Osteoblast (primary cell): ENCODE measurements around the gene EPS8L2. TPM values are rescaled to one million over a fixed set of nuclear protein-coding genes. Genes with fewer than 3 reads are reported as not detected.

Experiments used
- DNase-seq: peaks from one replicate; pipeline ENCODE4 v3.0.0; 2011; ENCODE audit warnings: low spot score, mixed read lengths; ENCODE audit not compliant: insufficient read length; ENCODE audit errors: missing footprints
- H2AFZ ChIP-seq: 2 replicates; pipeline ENCODE4 v1.6.0; 2011; ENCODE audit warnings: mild to moderate bottlenecking, low read length
- H3K27ac ChIP-seq: 2 replicates; pipeline ENCODE4 v1.5.1; 2011; ENCODE audit warnings: mild to moderate bottlenecking, low read depth, low read length, moderate library complexity
- H3K27me3 ChIP-seq: 2 replicates; pipeline ENCODE4 v1.6.0; 2012; ENCODE audit warnings: mild to moderate bottlenecking, control low read depth, inconsistent platforms, low read length, moderate library complexity; ENCODE audit not compliant: insufficient read depth
- H3K36me3 ChIP-seq: 2 replicates; pipeline ENCODE4 v1.5.1; 2011; ENCODE audit warnings: mild to moderate bottlenecking, low read length, control low read depth, moderate library complexity; ENCODE audit not compliant: insufficient read depth
- H3K4me1 ChIP-seq: 2 replicates; pipeline ENCODE4 v1.5.1; 2011; ENCODE audit warnings: mild to moderate bottlenecking, low read length, control low read depth, moderate library complexity; ENCODE audit not compliant: insufficient read depth
- H3K4me2 ChIP-seq: 2 replicates; pipeline ENCODE4 v1.6.0; 2011; ENCODE audit warnings: mild to moderate bottlenecking, low read length; ENCODE audit not compliant: insufficient read depth
- H3K4me3 ChIP-seq: fragments of 200-600 bp; sonication (generic); 3 replicates; pipeline ENCODE4 v1.5.1; 2012; ENCODE audit warnings: mild to moderate bottlenecking, low read length, inconsistent platforms; ENCODE audit not compliant: insufficient read depth
- H3K79me2 ChIP-seq: 2 replicates; pipeline ENCODE4 v1.6.0; 2012; ENCODE audit warnings: mild to moderate bottlenecking, low read length, control low read depth, inconsistent platforms; ENCODE audit not compliant: insufficient read depth
- H3K9me3 ChIP-seq: 2 replicates; pipeline ENCODE4 v1.5.1; 2011; ENCODE audit warnings: low read depth, low read length, control low read depth
- H4K20me1 ChIP-seq: 2 replicates; pipeline ENCODE4 v1.6.0; 2012; ENCODE audit warnings: mild to moderate bottlenecking, low read length, control low read depth; ENCODE audit not compliant: insufficient read depth
- total RNA-seq: library from RNA; depleted of rRNA; stranded (reverse); fragments of >200 nt; gene quantifications from 2 replicates; pipeline ENCODE4 v1.2.3, GENCODE V29; 2012
- TF ChIP-seq, protein P1 (sequence below): IDR thresholded peaks from 2 replicates; pipeline ENCODE4 v1.5.1; 2011; ENCODE audit warnings: mild to moderate bottlenecking, low read depth, low read length, moderate library complexity; ENCODE audit errors: extremely low read depth

The EPS8L2 gene
- total RNA-seq, 1 donor = 29.7 TPM

DNA sequence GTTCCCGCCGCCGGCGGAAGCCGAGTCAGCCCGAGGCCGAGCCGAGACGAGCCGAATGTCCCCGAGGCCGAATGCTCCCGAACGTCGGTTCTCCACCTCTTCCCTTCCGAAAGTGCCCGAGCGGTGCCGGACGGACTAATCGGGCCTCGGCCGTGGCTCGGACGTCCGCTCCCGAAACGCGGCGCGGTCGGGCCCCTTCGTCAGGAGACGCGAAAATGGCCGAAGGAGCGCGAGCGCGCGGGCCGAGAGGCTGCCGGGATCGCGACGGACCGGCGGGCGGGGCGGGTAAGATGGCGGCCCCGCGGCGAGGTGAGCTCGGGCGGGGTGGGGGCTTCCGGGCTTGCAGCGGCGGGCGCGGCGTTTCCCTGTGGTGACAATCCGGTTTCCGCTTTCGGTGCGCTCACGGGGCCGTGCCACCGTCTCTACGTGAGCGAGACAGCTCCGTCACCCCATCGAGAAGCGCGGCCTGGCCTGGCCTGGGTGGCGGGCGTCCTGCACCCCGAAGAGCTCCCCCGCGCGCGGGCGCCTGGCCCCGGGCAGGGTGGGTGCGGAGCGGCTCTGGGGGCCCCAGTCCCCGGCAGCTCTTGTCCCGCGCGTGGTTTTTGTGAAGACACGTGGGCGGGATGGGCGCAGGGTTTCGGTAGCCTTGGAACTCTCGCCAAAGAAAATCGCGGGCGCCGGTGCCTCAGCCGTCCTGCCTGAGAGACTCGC lies 10.3 kb upstream of the EPS8L2 start, which contains the start of gene TMEM80:
TSS of gene TMEM80 (plus strand) at position 279 of the 711 bp plus-strand sequence. CDS start at position 291, 12 bp downstream.
- Histone ChIP-seq H3K9me3 (no peaks in the 10 kb centered on the region), H2AFZ (peak within 1 kb of the TSS; percentile 73), H3K79me2 (peaks cover 56% of the 10 kb centered on the region), H3K4me1 (peaks cover 35% of the 10 kb centered on the region), H3K27ac (peak within 1 kb of the TSS; percentile 89), H3K27me3 (no peaks in the 10 kb centered on the region), H3K36me3 (peaks cover 11% of the 10 kb centered on the region), H3K4me3 (peak within 1 kb of the TSS; percentile 91), H4K20me1 (peaks cover 38% of the 10 kb centered on the region), H3K4me2 (peak within 1 kb of the TSS; percentile 94)
- TF ChIP-seq, protein P1, sequence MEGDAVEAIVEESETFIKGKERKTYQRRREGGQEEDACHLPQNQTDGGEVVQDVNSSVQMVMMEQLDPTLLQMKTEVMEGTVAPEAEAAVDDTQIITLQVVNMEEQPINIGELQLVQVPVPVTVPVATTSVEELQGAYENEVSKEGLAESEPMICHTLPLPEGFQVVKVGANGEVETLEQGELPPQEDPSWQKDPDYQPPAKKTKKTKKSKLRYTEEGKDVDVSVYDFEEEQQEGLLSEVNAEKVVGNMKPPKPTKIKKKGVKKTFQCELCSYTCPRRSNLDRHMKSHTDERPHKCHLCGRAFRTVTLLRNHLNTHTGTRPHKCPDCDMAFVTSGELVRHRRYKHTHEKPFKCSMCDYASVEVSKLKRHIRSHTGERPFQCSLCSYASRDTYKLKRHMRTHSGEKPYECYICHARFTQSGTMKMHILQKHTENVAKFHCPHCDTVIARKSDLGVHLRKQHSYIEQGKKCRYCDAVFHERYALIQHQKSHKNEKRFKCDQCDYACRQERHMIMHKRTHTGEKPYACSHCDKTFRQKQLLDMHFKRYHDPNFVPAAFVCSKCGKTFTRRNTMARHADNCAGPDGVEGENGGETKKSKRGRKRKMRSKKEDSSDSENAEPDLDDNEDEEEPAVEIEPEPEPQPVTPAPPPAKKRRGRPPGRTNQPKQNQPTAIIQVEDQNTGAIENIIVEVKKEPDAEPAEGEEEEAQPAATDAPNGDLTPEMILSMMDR = no peak
- DNase-seq = peak; percentile 96

DNA sequence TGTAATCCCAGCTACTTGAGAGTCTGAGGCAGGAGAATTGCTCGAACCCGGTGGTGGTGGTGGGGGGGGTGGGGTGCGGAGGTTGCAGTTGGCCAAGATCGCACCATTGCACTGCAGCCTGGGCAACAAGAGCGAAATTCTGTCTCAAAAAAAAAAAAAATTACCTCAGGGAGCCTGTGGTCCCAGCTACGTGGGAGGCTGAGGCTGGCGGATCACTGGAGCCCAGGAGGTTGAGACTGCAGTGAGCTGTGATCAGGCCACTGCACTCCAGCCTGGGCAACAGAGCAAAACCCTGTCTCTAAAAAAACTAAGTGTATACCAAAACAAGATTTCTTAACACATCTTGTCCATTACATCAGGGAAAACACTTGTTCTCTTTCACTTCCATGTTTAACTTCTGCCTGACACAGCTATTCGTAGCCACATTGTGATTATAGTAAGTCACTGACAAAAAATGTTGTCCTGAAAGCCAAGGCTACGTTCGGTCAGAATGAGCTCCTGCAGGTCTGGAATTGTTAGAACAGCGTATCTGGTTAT lies 9.0 kb upstream of the EPS8L2 start:
- peaks cover 35% of the 10 kb centered on the region for H3K4me1 ChIP-seq
- TF ChIP-seq, protein P1 = no peak
- peak overlapping the region; percentile 89 for H3K27ac ChIP-seq
- peak overlapping the region; percentile 94 for H3K4me2 ChIP-seq
- H3K9me3 ChIP-seq = no peaks in the 10 kb centered on the region
- peak; percentile 92 for DNase-seq
- no peaks in the 10 kb centered on the region for H3K27me3 ChIP-seq
- peaks cover 35% of the 10 kb centered on the region for H4K20me1 ChIP-seq
- H3K79me2 ChIP-seq = peaks cover 53% of the 10 kb centered on the region
- peak overlapping the region; percentile 91 for H3K4me3 ChIP-seq
- H3K36me3 ChIP-seq = peaks cover 11% of the 10 kb centered on the region
- H2AFZ ChIP-seq = no peak overlapping the region

DNA sequence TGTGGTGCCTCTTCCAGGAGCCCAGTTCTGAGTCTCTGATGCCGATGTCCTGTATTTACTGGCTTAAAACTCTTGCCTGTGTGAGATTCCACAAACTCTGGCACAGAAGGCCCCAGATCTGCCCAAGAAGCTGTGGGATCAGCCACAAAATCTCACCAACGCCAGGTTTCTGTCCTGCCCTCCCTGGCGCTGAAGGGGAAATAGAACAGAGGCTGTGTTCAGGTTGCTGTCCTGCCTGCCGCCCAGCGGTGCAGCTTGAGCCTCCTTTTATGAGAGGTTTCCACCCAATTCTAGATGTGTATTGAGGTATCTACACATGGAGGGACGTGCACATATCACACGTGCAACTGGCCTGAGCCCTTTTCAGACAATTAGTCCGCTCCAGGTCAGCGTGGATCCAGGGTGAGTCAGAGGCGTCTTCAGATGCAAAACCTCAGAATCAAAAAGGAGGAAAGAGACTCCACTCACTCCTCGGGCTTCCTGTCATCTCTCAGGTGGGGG lies 8.2 kb upstream of the EPS8L2 start:
- Histone ChIP-seq H2AFZ (no peak overlapping the region), H3K4me1 (peaks cover 42% of the 10 kb centered on the region), H3K4me3 (peak overlapping the region; percentile 45), H3K27ac (peak overlapping the region; percentile 89), H3K4me2 (peak overlapping the region; percentile 94), H3K9me3 (no peaks in the 10 kb centered on the region), H3K27me3 (no peaks in the 10 kb centered on the region), H3K36me3 (peaks cover 11% of the 10 kb centered on the region), H4K20me1 (peaks cover 32% of the 10 kb centered on the region), H3K79me2 (peaks cover 53% of the 10 kb centered on the region)
- TF ChIP-seq, protein P1 = no peak
- DNase-seq = peak; percentile 83

DNA sequence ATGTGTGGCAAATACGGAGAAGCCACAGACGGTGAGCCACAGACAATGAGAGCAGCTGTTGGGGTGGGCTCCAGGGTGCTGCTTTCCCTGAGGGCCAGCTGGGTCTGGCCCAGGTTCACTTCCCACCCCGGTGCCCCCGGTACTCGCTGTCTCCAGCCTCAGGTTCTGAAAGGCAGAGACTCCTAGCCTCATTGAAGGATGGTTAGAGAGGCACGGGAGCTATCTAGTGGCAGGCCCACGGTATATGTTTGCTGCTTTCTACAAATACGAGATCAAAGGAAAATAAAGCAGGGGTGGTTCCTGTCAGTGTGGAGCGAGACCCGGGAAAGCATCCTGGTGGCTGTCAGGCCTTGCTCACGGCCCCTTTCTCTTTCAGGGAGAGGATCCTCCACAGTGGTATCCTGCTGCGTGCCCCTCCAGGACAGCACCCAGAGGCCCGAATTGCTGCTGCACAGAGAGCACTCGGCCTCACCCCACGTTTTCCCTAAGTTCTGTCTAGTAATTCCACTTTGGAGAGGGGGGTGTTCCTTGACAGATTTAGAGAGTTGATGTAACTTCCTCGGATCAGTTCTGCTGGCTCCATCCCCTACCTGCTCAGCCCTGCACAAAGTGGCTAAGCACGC lies 7.4 kb upstream of the EPS8L2 start:
- H3K9me3 ChIP-seq = no peaks in the 10 kb centered on the region
- H2AFZ ChIP-seq = no peak overlapping the region
- H3K27me3 ChIP-seq = no peaks in the 10 kb centered on the region
- peaks cover 11% of the 10 kb centered on the region for H3K36me3 ChIP-seq
- peaks cover 38% of the 10 kb centered on the region for H3K4me1 ChIP-seq
- no peak for DNase-seq
- H3K79me2 ChIP-seq = peaks cover 45% of the 10 kb centered on the region
- no peak overlapping the region for H3K4me3 ChIP-seq
- peak overlapping the region; percentile 89 for H3K27ac ChIP-seq
- peaks cover 26% of the 10 kb centered on the region for H4K20me1 ChIP-seq
- no peak overlapping the region for H3K4me2 ChIP-seq
- TF ChIP-seq, protein P1 = no peak
